Fibroblast of upper back skin (primary cell): ENCODE data around the gene PANX2.
A peak's percentile ranks its signal among the peaks of the same experiment; 100 is the strongest.
"Not testable (repeated sequence)": the region's sequence is repeated elsewhere in the genome, so short reads cannot be mapped to it uniquely, and the experiment has no call there.

ENCODE experiments used
- DNase-seq: peaks from one replicate; pipeline ENCODE4 v3.0.0-alpha.2; 2013

PANX2 gene

DNA sequence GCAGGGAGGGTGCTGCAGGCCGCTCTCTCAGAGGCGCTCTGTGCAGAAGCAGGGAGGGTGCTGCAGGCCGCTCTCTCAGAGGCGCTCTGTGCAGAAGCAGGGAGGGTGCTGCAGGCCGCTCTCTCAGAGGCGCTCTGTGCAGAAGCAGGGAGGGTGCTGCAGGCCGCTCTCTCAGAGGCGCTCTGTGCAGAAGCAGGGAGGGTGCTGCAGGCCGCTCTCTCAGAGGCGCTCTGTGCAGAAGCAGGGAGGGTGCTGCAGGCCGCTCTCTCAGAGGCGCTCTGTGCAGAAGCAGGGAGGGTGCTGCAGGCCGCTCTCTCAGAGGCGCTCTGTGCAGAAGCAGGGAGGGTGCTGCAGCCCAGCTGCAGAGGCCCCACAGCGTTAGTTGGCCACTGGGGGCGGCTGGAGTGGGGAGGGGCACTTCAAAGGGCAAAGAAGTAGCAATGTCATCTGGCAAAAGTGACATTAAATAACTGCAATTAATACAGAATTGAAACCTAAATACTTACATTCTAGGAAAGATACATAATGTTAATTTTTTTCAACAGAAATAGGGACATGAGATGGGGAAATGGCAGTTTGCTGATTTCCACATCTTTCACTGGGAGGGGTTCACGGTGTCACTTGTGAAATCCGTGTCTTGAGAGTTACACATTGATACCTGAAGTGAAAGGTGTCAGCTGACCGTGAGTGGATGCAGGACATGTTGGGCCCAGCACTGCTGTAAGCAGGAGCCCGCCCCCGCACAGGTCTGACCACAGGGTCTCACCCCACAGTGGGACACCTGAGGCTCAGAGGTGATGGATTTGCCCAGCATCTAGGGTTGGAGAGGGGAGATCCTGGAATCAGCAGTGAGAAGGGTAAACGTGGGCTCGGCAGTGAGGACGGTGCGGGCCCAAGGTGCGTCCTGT, 23.0 kb upstream of the PANX2 start:
- DNase-seq, result not testable (repeated sequence)

DNA sequence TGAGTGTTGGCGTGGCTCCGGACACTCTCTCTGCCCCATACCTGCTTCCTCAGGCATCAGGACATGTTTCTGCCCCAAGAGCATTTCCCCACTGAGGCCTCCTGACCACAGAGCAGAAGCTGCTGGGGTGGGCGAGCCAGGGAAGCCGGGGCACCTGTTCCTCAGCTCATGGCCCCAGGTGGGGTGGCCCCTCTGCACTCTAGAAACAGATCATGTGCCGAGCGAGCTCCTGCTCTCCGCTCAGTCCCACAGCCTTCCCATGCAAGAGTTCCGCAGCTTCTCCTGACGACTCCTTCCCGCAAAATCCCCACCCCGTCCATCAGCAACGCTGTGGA, 22.4 kb upstream of the PANX2 start:
- no peak for DNase-seq

DNA sequence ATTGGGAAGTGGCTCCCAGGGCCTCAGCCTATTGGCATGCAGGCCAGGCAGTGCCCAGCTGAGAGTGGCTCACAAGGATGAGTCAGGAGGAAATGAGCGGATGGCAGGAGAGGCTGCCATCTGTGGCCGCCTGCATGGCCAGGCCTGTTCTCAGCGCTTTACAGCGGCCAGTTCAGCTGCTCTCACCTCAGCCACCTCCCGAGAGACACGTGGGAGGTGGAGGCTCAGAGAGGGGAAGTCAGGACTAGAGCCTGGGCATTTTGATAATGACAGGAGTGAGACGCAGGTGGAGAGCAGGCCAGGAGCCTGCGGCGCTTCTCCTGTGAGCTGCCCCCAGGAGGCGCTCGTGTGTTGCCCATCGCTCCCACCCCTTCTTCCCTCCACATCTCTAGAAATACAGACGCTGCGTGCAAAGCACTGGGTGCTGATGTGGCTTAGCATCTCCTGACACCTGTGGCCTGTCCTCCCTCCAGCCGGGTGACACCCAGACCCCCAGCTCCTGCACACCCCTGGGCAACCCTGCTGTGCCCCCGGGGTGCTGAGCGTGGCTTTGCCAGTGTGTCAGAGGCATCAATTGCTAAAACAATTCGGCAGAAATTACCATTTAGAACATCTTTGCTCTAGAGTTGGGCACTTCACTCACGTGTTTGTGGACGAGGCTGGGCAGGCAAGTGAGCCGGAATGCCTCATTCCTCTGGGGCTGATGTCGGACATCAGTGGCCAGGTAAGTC, 21.4 kb upstream of the PANX2 start:
- peak; percentile 36 for DNase-seq

DNA sequence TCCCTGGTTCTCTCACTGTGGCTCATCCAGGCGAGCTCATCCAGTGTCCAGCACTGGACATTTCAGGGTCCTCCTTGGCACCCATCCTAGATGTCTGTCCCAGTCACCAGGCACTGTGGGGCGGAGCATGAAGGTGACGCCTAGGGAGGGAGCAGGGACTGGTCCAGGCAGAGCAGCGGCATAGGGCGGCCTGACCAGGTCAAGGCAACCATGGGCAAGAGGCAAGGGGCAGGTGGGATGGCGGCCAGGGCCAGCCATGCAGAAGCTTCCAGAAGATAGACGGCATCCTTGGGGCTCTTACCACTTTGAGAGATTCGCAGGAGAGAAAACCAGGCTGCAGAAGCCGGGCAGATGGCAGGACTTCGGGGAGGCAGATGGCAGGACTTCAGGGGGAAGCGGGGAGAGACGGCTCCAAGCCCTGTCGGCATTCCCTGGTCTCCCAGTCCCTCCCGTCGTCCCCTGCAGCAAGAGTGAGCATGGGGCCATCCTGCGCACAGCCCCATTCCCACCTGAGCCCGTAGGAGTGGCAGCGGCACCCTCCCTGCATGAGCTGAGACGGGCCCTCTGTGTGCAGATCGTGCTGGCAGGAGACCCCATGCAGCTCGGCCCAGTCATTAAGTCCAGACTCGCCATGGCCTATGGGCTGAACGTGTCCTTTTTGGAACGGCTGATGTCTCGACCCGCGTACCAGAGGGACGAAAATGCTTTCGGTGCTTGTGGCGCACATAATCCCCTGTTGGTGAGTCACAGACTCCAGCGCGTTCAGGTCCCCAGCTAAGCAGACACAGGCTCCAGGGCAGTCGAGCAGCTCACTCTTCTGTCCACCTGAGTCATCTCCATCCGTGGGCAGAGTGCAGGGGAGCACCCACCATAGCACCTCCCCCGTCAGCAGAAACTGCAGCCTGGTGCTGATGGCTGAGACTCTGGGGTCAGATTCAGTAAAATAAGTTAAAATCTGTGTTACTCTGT, 20.1 kb upstream of the PANX2 start:
- peak; percentile 9 for DNase-seq

DNA sequence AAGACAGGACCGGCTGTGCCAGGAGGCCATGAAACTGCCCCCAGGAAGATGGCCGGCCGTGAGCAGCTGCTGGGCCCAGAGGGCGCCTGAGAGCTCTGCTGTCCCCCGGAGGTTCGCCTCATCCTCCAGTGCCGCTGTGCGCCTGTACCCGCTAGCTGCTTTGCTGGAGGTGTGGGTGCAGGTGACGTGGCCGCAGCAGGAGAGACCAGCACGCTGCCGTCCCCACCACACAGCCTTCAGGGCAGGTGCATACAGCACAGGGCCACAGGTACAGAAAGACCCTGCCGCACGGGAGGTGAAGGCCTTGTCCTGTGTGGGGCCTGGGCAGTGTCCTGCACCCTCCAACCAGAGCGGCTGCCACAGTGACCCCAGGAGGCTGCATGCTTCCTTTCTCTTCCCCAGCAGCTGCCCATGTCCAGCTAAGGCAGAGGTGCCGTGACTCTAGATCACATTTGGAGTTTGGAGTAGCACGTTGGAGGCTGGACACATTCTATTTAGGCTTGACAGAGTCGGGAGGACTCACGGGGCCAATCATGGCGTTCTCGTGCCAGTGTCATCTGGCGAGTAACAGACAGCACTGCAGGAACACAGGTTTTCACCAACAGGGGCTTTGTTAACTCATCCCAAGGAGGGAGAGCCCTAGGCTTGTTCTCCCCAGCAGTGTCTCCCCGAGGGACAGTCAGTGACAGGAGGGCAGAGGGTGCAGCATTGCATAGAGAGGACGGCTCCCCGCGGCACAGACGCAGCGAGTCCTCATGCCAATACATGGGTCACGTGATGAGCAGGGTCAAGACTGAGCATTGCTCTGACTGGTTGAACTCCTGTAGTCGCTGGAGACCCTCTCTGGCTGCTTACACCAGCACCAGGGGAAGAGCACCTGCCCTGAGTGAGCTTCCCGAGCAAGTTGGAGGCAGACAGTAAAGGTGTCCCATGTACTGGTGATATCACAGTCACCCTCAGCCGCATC, 18.7 kb upstream of the PANX2 start:
- no peak for DNase-seq

DNA sequence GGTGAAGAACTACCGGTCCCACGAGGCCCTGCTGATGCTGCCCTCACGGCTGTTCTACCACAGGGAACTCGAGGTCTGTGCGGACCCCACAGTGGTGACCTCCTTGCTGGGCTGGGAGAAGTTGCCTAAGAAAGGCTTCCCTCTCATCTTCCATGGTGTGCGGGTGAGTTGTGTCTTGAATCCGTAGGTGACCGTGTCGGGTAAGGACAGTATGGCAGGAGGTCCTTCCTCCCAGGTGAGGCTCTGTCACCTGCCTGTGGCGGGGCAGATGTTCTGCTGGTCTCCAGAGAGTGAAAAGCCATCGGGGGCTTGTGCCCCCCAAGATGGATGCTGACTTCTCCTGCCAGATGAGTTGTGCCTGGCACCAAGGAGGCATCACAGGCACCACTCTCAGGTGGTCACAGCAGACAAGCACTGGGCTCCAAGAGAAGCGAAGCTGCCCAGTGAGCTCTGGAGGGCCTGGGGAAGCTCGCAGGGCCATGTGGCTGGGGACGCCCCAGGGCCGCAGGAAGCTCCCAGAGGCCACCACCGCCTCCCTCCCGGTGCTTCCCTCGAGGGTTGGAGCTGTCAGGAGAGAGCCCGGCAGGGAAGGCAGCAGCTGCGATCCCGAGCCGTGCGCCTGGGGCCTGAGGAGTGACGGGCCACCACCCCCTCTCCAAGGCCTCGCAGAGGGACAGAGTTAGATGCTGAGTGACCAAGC, 17.3 kb upstream of the PANX2 start:
- no peak for DNase-seq

DNA sequence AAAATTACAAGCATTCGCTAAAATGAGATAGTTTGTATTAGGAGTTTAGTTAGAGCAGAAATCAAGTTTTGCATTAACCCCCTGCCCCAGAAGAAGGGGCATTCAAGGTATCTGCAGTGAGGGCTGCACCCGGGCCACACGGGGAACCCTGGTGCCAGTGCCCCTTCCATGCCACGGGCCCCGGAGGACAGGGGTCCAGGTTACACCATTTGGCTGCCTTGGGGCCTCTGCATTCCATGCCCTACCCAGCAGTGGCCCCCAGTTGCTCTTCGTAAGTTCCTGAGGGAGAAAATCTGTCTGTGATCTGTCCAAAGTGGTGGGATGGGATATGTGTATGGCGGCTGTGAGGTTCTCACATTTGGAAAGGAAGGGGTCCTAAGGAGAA, 16.8 kb upstream of the PANX2 start:
- DNase-seq, result no peak

DNA sequence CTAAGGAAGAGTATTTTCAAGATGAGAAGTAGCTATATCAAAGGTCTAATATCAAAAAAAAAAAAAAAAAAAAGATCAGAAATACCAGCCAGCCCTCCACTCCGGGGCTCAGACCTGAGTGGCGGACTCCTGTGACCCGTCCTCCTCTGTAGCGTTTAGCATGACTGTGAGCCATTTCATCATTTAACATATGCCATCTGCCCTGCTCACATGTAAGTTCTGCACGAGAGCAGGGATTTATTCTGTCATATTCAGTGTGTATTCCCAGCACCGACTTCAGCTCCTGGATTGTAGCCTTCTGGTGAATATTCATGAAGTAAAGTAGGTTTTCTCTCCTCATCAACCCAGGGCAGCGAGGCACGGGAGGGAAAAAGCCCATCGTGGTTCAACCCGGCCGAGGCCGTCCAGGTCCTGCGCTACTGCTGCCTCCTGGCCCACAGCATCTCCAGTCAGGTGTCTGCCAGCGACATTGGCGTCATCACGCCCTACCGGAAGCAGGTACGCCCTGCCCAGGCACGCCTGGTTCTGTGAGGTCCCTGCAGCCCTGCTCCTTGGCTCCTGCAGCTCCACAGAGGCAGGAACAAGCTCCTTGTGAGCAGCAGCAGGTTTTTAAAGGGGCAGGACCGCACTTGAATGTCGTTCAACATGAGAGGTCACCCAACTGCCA, 12.7 kb upstream of the PANX2 start:
- no peak for DNase-seq

DNA sequence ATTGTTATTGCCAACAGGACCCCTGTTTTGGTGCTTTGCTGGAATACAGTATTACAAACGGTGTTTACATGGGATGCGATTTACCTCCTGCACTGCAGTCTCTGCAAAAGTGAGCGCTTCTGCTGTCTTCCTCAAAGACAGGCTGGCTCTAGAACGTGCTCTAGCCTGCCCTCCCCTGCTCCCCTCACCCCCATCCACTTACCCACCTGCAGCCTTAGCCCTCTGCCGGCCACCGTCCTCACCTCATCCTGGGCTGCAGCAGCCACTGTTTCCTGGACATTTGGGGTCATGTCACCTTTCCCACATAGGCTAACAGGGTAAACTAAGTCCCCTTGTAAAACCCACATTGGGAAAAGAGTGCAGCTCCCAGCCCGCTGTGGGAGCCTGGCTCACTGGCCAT, 9.6 kb upstream of the PANX2 start:
- DNase-seq, result no peak

DNA sequence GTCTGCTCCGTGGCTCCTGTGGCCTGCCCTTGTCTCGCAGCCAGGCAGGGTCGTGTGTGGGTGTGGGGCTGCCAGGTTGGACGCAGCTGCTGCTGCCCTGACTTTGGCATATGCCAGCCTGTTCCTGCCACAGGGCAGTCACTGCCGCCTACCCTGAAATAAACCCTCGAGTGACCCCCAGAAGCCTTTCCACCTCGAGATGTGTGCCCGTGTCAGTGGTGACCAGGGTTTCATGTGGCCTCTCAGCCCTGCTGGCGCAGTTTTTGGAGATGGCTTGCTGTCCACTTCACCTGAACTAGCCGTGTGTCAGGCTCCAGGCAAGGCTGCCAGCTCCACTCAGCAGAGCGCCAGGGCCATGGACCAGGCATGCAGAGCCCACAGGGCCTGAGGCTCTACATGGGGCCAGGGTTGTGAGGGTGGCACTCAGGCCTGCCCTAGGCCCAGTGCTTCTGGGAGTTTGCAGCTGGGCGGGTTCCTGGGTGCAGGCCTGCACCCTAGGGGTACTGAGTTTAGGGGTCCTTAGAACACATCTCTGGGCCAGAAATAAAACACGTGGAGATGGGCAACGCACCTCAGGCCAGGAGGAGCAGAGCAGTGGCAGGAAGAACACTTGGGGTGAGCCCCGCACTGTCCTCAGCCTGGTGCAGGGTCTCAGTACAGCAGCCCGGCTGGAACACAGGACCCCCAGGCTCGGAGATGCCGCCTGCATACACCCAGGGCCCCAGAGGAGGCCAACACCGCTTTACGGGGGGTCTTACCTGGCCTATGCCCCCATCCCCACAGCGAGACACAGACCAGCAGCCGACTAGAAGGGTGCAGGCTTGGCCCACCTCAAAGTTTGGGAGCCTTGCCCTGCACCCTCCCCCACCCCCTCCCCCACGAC, 8.8 kb upstream of the PANX2 start:
- no peak for DNase-seq

DNA sequence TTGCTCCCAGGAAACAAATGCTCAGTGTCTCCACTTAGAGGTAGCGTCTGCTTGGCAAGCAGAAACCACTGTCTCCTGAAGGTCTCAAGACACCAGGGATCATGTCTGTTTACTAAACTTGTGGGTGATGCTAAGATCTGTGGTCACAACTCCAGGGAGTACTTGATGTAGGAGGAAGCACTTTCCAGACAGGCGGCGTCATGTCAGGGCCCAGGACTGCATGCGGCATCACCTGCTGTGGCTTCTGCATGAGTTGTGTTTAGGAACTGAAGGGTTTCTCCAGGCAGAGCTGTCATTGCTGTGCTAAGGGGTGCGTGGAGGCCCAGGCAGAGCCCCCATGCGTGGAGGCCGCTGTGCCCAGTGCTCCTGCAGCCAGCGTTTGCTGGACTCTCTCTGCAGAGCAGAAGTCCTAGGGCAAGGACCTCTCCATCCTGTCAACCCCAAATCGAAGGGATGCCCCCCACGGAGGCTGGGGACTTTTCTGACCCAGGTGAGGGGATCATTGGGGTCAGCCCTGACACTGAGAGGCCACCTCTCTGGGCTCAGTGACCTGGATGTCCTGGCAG, 8.1 kb upstream of the PANX2 start:
- DNase-seq, result no peak

DNA sequence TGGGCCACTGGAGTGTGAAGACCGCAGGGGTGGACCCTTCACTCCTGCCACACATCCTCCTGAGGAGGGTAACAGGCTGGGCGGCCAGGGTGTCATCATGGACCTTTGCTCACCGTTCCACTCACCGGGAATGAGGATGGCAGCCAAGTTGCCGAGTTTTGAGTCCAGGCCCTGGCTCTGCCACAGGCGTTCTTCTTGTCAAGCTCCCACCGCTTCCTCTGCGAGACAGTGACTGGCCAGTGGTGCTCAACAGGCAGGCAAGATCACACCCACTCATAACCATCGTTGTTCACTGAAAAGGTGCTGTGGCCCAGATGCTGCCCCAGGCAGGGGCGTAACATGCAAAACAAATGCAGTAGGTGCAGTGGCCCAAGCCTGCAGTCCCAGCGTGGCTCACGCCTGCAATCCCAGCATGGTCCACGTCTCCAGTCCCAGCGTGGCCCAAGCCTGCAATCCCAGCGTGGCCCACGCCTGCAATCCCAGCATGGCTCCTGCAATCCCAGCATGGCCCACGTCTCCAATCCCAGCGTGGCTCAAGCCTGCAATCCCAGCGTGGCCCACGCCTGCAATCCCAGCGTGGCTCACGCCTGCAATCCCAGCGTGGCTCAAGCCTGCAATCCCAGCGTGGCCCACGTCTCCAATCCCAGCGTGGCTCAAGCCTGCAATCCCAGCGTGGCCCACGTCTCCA, 5.0 kb upstream of the PANX2 start:
- DNase-seq, result no peak

DNA sequence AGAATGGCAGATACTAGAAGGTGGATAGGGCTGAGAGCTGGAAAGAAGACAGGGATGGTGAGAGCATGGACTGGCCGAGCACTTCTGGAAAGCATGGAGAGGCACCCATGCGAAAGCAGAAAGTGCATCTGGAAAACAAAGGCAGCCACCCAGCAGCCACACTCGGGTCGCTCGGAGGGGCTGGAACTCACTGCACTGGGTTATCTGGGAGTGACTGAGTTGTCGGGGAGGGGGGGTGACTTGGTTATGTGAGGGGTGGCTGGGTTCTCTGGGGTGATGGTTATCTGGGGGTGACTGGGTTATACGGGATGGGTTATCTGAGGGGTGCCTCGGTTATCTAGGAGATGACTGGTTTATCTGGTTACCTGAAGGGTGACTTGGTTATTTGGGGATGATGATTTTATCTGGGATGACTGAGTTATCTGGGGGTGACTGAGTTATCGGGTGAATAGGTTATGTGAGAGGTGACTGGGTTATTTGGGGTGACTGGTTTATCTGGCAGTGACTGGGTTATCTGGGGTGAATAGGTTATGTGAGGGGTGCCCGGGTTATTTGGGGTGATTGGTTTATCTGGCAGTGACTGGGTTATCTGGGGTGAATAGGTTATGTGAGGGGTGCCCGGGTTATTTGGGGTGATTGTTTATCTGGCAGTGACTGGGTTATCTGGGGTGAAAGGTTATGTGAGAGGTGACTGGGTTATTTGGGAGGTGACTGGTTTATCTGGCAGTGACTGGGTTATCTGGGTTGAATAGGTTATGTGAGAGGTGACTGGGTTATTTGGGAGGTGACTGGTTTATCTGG, 2.6 kb upstream of the PANX2 start:
- DNase-seq, result no peak

DNA sequence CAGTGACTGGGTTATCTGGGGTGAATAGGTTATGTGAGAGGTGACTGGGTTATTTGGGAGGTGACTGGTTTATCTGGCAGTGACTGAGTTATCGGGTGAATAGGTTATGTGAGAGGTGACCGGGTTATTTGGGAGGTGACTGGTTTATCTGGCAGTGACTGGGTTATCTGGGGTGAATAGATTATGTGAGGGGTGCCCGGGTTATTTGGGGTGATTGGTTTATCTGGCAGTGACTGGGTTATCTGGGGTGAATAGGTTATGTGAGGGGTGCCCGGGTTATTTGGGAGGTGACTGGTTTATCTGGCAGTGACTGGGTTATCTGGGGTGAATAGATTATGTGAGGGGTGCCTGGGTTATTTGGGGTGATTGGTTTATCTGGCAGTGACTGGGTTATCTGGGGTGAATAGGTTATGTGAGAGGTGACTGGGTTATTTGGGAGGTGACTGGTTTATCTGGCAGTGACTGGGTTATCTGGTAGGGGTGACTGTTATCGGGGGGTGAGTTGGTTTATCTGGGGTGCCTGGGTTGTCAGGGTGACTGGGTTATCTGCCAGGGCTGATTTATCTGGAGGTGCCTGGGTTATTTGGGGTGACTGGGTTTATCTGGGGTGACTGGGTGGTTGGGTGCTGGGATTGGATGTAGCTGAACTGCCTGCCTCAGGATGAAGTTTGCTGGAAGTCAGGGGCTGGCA, 1.9 kb upstream of the PANX2 start:
- DNase-seq, result not testable (repeated sequence)

DNA sequence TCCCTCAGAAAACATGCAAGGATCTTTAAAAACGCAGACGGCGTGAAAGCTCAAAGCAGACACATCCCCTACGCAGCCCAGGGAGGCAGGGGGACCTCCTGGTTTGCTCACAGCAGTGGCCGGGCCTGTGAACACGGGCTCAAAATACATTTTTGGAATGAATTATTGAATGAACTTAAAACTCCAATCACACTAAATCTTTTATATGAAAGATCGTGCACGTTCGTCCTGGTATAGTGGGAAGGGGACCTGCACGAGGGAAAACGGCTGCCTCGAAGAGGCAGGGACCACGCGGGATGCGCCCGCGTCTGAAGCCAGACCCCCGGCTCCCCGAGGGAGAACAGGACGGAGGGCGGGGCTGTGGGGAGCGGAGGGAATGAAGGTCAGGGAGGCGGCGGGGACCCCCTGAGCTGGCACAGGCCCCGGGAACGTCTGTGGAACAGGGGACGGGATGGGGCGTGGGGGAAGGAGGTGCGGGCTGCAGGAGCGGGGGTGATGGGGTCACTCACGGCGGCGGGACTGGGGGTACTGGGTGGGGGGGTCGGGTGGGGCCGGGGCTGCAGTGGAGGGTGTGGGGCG, 1.3 kb upstream of the PANX2 start:
- no peak for DNase-seq

DNA sequence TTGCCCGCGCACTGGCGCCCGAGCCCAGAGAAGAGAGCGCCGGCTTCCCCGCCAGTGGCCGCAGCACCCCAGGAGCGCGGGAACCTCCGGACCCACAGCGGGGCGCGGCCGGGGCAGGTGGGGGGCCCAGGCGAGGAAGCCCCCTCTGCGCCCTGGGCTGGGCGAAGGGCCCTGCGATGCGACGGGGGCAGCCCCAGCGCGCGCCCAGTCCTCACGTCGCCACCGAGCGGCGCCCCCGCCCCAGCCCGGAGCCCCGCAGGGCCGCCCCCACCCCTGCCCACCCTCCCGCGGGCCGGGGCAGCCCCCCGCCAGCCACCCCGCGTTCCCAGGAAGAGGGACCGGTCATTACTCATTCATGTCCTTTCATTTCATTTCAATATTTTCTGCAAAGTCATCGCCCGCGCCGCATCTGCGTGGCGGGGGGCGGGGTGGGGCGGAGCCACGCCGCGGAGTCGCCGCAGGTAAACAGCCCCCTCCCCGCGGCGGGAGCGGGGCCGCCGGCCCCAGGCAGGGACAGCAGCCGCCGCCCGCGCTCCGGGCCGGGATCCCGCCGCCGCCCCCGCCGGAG, 673 bp upstream of the PANX2 start:
- DNase-seq, result no peak
